ENCODE measurements around the gene PCBP4.
A peak's percentile ranks its signal among the peaks of the same experiment; 100 is the strongest.

Gene PCBP4

GRCh38 chr3:51987568-51987967 is 20.3 kb upstream of the PCBP4 start:
- H3K27ac Mint-ChIP-seq = peak overlapping the region; percentile 64
- no peak overlapping the region for H3K4me3 Mint-ChIP-seq
- H3K4me1 Mint-ChIP-seq = peaks cover 24% of the 10 kb centered on the region
- no peak for DNase-seq
- CTCF ChIA-PET = interaction anchor here (1.2 kb wide), 1 partner anchor 65 kb away, joined by 3 read pairs; no protein-coding TSS in a partner anchor
- peaks cover 11% of the 10 kb centered on the region for H3K36me3 Mint-ChIP-seq
- no peaks in the 10 kb centered on the region for H3K27me3 Mint-ChIP-seq
- H3K9me3 Mint-ChIP-seq = no peaks in the 10 kb centered on the region

DNA sequence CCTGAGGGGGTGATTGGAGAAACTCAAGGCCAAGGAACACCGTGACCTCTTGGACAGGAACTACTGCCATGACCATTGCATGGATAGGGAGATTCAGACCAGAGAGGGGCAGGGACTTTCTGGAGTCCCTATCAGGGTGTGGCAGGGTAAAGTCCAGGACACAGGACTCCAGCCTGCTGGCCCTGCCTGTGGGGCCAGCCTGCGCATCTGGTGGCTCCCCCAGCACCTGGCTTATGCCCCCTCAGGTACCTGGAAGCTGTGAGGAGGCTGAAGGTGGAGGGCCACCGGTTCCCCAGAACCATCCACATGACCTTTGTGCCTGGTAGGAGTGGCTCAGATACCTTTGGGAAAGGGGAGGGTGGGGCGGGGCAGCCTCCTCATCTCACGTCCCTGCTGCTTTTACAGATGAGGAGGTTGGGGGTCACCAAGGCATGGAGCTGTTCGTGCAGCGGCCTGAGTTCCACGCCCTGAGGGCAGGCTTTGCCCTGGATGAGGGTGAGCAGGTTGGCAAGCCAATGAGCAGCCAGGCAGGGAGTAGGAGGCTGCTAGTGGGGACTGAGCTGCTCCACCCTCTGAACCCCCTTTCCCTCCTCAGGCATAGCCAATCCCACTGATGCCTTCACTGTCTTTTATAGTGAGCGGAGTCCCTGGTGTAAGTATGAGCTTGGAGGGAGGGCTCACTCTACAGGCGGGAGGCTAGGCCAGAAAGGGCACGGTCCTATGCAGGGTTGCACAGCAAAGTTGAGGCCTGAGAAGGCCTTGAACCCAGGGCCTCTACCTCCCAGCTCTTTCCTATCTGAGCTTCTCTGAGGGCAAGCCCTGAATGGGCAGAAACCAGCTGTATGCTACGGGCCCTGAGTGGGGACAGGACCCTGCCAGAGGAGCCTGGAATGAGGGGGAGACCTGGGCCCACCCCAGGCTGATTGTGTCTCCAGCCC is 19.0 kb upstream of the PCBP4 start:
- Mint-ChIP-seq H3K27ac (no peak overlapping the region), H3K36me3 (peaks cover 5% of the 10 kb centered on the region), H3K4me1 (peaks cover 29% of the 10 kb centered on the region), H3K9me3 (no peaks in the 10 kb centered on the region), H3K4me3 (no peak overlapping the region), H3K27me3 (no peaks in the 10 kb centered on the region)
- CTCF ChIA-PET = interaction anchor here (0.6 to 1.2 kb wide), 2 partner anchors 15 to 67 kb away, joined by 3 read pairs; no protein-coding TSS in a partner anchor
- DNase-seq = no peak

DNA sequence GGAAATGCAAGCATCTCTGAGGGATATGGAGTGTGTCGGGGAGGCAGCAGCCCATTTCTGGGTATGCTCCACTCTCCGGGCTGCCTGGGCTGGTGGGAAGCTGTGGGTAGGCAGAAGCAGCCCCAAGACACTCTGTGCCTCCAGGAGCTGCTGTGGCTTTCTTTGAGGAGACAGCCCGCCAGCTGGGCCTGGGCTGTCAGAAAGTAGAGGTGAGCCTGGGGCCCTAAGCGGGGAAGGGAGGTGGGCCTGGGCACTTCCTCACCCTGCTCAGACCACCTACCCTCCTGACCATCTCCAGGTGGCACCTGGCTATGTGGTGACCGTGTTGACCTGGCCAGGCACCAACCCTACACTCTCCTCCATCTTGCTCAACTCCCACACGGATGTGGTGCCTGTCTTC is 17.8 kb upstream of the PCBP4 start:
- H3K4me1 Mint-ChIP-seq = peaks cover 31% of the 10 kb centered on the region
- peak overlapping the region; percentile 13 for H3K4me3 Mint-ChIP-seq
- no peak overlapping the region for H3K27ac Mint-ChIP-seq
- H3K9me3 Mint-ChIP-seq = no peaks in the 10 kb centered on the region
- H3K36me3 Mint-ChIP-seq = peaks cover 5% of the 10 kb centered on the region
- no peaks in the 10 kb centered on the region for H3K27me3 Mint-ChIP-seq
- DNase-seq = no peak
- CTCF ChIA-PET = interaction anchor here (1.2 kb wide), 1 partner anchor 12 kb away, joined by 5 read pairs; the partner anchor contains the start of gene ABHD14B

GRCh38 chr3:51984269-51984647 is 17.0 kb upstream of the PCBP4 start:
- Mint-ChIP-seq H3K27me3 (no peaks in the 10 kb centered on the region), H3K4me3 (peak overlapping the region; percentile 46), H3K4me1 (peaks cover 31% of the 10 kb centered on the region), H3K9me3 (no peaks in the 10 kb centered on the region), H3K36me3 (peaks cover 5% of the 10 kb centered on the region), H3K27ac (no peak overlapping the region)
- CTCF ChIA-PET = interaction anchor here (1.2 to 2.8 kb wide), 3 partner anchors 11 to 68 kb away, joined by 3 to 14 read pairs (median 5); partner anchors contain the start of gene ABHD14B
- no peak for DNase-seq

DNA sequence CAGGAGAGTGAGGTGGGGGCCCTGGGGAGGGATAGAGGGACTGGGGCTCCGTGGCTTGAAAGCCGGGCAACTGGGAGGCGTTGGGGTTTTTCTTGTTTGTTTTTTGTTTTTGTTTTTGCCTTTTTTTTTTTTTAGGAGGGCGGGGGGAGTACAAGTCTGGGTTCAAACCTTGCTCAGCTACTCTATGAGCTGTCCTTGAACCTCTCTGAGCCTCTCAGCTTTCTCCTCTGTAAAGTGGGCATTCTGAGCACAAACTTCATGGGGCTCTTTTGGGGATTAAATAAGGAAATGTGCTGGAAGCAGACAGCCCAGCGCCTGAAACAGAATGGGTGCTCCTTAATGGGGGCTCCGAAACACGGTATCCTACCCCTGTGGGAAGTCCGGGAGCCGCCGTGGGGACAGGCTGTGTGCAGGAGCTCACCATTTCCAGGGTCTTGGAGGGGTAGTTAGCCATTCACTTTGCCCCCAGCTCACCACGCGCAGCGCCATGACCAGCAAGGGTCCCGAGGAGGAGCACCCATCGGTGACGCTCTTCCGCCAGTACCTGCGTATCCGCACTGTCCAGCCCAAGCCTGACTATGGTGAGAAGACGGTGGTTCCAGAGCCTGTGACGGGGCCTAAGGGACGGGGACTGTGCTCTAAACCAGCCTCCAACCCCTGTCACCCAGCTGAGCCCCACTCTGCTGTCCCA is 16.5 kb upstream of the PCBP4 start:
- CTCF ChIA-PET = interaction anchor here (1.1 to 2.8 kb wide), 6 partner anchors 8 to 68 kb away, joined by 3 to 25 read pairs (median 8); partner anchors contain the start of genes ABHD14A and ABHD14B
- DNase-seq = no peak
- Mint-ChIP-seq H3K9me3 (no peaks in the 10 kb centered on the region), H3K4me1 (peaks cover 31% of the 10 kb centered on the region), H3K36me3 (peaks cover 5% of the 10 kb centered on the region), H3K27me3 (no peaks in the 10 kb centered on the region), H3K4me3 (peak overlapping the region; percentile 98), H3K27ac (peak overlapping the region; percentile 95)

- peaks cover 5% of the 10 kb centered on the region for H3K36me3 Mint-ChIP-seq
- H3K27me3 Mint-ChIP-seq = no peaks in the 10 kb centered on the region
- CTCF ChIA-PET = interaction anchor here (1.1 to 2.8 kb wide), 8 partner anchors 9 to 74 kb away, joined by 3 to 25 read pairs (median 4); partner anchors contain the start of genes ABHD14A and ABHD14B
- H3K9me3 Mint-ChIP-seq = no peaks in the 10 kb centered on the region
- peaks cover 32% of the 10 kb centered on the region for H3K4me1 Mint-ChIP-seq
- H3K27ac Mint-ChIP-seq = peak within 1 kb of the TSS; percentile 95
- H3K4me3 Mint-ChIP-seq = peak within 1 kb of the TSS; percentile 98
- peak; percentile 86 for DNase-seq
Observed at GRCh38 chr3:51982838-51983577, 15.8 kb upstream of the PCBP4 start, which contains the start of gene ACY1. TSS of gene ACY1 (plus strand) at chr3:51983535. CDS start at chr3:51984065, 530 bp downstream.

DNA sequence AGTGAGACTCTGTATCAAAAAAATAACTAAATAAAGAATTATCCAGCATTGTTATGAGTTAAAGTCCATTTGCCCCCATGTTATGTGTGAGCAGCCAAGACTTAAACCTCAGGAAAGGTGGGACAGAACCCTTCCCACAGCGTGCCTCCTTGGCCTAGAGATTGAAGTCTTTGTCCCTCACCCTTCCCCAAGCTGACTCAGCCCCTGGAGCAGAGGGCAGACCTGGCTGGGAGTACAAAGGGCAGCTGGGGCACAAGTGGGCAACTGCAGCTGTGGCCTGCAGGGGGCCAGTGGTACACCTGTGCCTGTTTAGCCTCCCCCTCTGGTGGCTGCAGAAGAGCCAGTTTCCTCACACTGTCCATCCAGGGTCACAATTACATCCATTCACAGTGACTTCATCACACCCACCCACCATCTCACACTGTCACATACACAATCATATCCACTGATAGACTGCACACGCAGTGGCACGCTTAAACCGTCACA is 15.1 kb upstream of the PCBP4 start:
- peaks cover 5% of the 10 kb centered on the region for H3K36me3 Mint-ChIP-seq
- H3K4me3 Mint-ChIP-seq = peak overlapping the region; percentile 98
- DNase-seq = peak; percentile 53
- H3K4me1 Mint-ChIP-seq = peaks cover 37% of the 10 kb centered on the region
- H3K27me3 Mint-ChIP-seq = no peaks in the 10 kb centered on the region
- H3K9me3 Mint-ChIP-seq = no peaks in the 10 kb centered on the region
- H3K27ac Mint-ChIP-seq = peak overlapping the region; percentile 95
- CTCF ChIA-PET = interaction anchor here (0.6 to 2.8 kb wide), 8 partner anchors 8 to 75 kb away, joined by 3 to 25 read pairs (median 6); partner anchors contain the start of genes ABHD14A, ABHD14B, RPL29 and RRP9

- no peak overlapping the region for H3K27ac Mint-ChIP-seq
- no peaks in the 10 kb centered on the region for H3K27me3 Mint-ChIP-seq
- H3K4me3 Mint-ChIP-seq = no peak overlapping the region
- no peaks in the 10 kb centered on the region for H3K9me3 Mint-ChIP-seq
- peaks cover 5% of the 10 kb centered on the region for H3K36me3 Mint-ChIP-seq
- H3K4me1 Mint-ChIP-seq = peaks cover 55% of the 10 kb centered on the region
- CTCF ChIA-PET = no interaction called here
- no peak for DNase-seq
Observed at GRCh38 chr3:51980253-51980652, 13.0 kb upstream of the PCBP4 start.

DNA sequence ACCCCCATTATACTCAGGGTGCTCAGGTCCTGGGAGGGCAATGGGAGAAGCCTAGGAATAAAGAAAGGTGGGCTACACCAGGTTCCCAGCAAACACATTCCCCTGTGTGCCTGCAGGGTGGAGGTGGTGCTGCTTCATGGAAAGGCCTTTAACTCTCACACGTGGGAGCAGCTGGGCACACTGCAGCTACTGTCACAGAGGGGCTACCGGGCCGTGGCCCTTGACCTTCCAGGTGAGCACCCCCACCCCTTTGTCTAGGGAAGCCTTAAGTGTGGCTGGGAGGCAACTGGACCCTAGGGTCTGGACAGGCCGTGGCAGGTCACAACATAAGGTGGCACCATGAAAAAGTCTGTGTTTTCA is 10.9 kb upstream of the PCBP4 start:
- no peak for DNase-seq
- Mint-ChIP-seq H3K27me3 (no peaks in the 10 kb centered on the region), H3K27ac (no peak overlapping the region), H3K4me1 (peaks cover 57% of the 10 kb centered on the region), H3K36me3 (peaks cover 7% of the 10 kb centered on the region), H3K9me3 (no peaks in the 10 kb centered on the region), H3K4me3 (no peak overlapping the region)
- CTCF ChIA-PET = no interaction called here

- no peaks in the 10 kb centered on the region for H3K27me3 Mint-ChIP-seq
Observed at GRCh38 chr3:51977446-51978142, 10.3 kb upstream of the PCBP4 start.

GRCh38 chr3:51975852-51976549 is 8.7 kb upstream of the PCBP4 start:
- H3K4me1 Mint-ChIP-seq = peaks cover 46% of the 10 kb centered on the region
- DNase-seq = peak; percentile 52
- H3K27ac Mint-ChIP-seq = peak overlapping the region; percentile 68
- no peaks in the 10 kb centered on the region for H3K9me3 Mint-ChIP-seq
- peaks cover 4% of the 10 kb centered on the region for H3K36me3 Mint-ChIP-seq
- CTCF ChIA-PET = no interaction called here
- H3K27me3 Mint-ChIP-seq = no peaks in the 10 kb centered on the region
- H3K4me3 Mint-ChIP-seq = peak overlapping the region; percentile 75

More at GRCh38 chr3:51977446-51978142, 10.3 kb upstream of the PCBP4 start:
- peaks cover 53% of the 10 kb centered on the region for H3K4me1 Mint-ChIP-seq
- H3K27ac Mint-ChIP-seq = peak overlapping the region; percentile 83
- CTCF ChIA-PET = no interaction called here
- no peak overlapping the region for H3K4me3 Mint-ChIP-seq
- H3K36me3 Mint-ChIP-seq = peaks cover 7% of the 10 kb centered on the region
- peak; percentile 53 for DNase-seq
- H3K9me3 Mint-ChIP-seq = no peaks in the 10 kb centered on the region

- Mint-ChIP-seq H3K4me1 (peaks cover 42% of the 10 kb centered on the region), H3K36me3 (peaks cover 2% of the 10 kb centered on the region)
- CTCF ChIA-PET = interaction anchor here (0.7 to 2.8 kb wide), 6 partner anchors 8 to 78 kb away, joined by 3 to 25 read pairs (median 8); partner anchors contain the start of genes ACY1, PARP3 and RRP9
Observed at GRCh38 chr3:51974963-51975851, 8.0 kb upstream of the PCBP4 start, which contains the start of gene ABHD14A. TSS of gene ABHD14A (plus strand) at chr3:51975064. CDS start at chr3:51975136, 72 bp downstream.

More at GRCh38 chr3:51974963-51975851, 8.0 kb upstream of the PCBP4 start, which contains the start of gene ABHD14A:
- no peaks in the 10 kb centered on the region for H3K9me3 Mint-ChIP-seq
- H3K4me3 Mint-ChIP-seq = peak within 1 kb of the TSS; percentile 95
- H3K27me3 Mint-ChIP-seq = no peaks in the 10 kb centered on the region
- peak; percentile 80 for DNase-seq
- H3K27ac Mint-ChIP-seq = peak within 1 kb of the TSS; percentile 90
